Body of pancreas (tissue), 4 donors: ENCODE results near the gene NDUFA11. TPM values are rescaled to one million over a fixed set of nuclear protein-coding genes. Genes with fewer than 3 reads are reported as not detected.

ENCODE experiments used
- ATAC-seq: fragments of 150-250 bp; one replicate; pipeline ENCODE4 v1.9.1; 2016
- DNase-seq, 4 donors: peaks; one replicate each; pipeline ENCODE4 v3.0.0-alpha.2; 2019
- H3K27ac ChIP-seq, 4 donors: fragments of 200-600 bp; sonication (generic); 1 replicate in 3 of 4; 2 replicates in 1 of 4; pipeline versions ENCODE4 v1.5.1 to v1.6.1; 2016 to 2019; ENCODE audit warnings: mild to moderate bottlenecking in 1 of 4, mixed read lengths in 1 of 4, moderate library complexity in 1 of 4
- H3K27me3 ChIP-seq, 2 donors: fragments of 200-600 bp; sonication (generic); one replicate each; pipeline ENCODE4 v1.6.0; 2016; ENCODE audit warnings: mild to moderate bottlenecking in 1 of 2
- H3K36me3 ChIP-seq, 2 donors: fragments of 200-600 bp; sonication (generic); replicated peaks in 1 of 2; 2 replicates each; pipeline ENCODE4 v1.5.1; 2016; ENCODE audit warnings: low read depth in 2 of 2; ENCODE audit not compliant: insufficient read depth in 1 of 2
- H3K4me1 ChIP-seq: fragments of 200-600 bp; sonication (generic); one replicate; pipeline ENCODE4 v1.6.0; 2016
- H3K4me3 ChIP-seq, 2 donors: fragments of 200-600 bp; sonication (generic); 1 replicate in 1 of 2; 2 replicates in 1 of 2; pipeline ENCODE4 v1.5.1; 2016 to 2019
- H3K9me3 ChIP-seq, 3 donors: fragments of 200-600 bp; sonication (generic); 1 replicate in 2 of 3; 2 replicates in 1 of 3; pipeline ENCODE4 v1.5.1; 2016
- POLR2A ChIP-seq, 3 donors: fragments of 450-650 bp; IDR thresholded peaks; one replicate each; pipeline ENCODE4 v1.6.1; 2016; ENCODE audit warnings: antibody characterized with exemption in 3 of 3, mild to moderate bottlenecking in 2 of 3
- WGBS, 2 donors: methylation state at CpG; one replicate each; pipeline ENCODE4 v1.1.5; 2017; 5-methylcytosine and 5-hydroxymethylcytosine counted together
- intact Hi-C: fragments of 100-400 bp; cut with DNase I; formaldehyde crosslinking; loops from one replicate; pipeline ENCODE4 v1.15.1; 2023
- total RNA-seq, 2 donors: library from RNA; depleted of rRNA; stranded (reverse); fragments of >200 nt; gene quantifications; one replicate each; pipeline ENCODE4 v1.1.0, GENCODE V29; 2016
- TF ChIP-seq, protein P1 (sequence below), 7 experiments: fragments of 450-650 bp in 4 of 7; fragments of 200-600 bp in 3 of 7; sonication (generic) in 3 of 7; IDR thresholded peaks; one replicate each; pipeline ENCODE4 v1.5.1; 2016 to 2019; ENCODE audit warnings: antibody characterized with exemption in 7 of 7

NDUFA11 gene
- total RNA-seq, 2 donors from 2014 or later = 31.6 to 79.1 TPM

DNA sequence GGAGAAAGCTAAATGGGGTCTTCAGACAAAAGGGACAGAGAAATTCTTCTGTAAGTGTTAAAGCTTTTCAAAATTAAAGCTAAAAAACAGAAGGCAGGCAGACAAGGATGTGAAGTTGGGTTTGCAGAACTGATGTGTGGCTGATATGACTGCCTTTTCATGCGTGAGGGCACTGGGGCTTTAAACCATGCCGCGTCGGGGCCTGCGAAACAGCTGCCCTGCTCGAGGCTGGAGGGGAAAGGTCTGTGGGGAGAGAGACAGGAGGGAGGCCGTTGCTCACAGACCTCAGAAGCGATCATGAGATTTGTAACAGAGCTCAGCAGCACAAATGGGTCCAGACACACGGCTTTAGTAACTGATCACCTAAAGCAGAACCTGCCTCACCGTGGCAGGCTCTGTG is 34.0 kb upstream of the NDUFA11 start:
- no peak overlapping the region for H3K27ac ChIP-seq
- H3K27me3 ChIP-seq = no peaks in the 10 kb centered on the region
- TF ChIP-seq POLR2A (IDR thresholded peaks at IDR 0.05) = no peak
- TF ChIP-seq, protein P1, sequence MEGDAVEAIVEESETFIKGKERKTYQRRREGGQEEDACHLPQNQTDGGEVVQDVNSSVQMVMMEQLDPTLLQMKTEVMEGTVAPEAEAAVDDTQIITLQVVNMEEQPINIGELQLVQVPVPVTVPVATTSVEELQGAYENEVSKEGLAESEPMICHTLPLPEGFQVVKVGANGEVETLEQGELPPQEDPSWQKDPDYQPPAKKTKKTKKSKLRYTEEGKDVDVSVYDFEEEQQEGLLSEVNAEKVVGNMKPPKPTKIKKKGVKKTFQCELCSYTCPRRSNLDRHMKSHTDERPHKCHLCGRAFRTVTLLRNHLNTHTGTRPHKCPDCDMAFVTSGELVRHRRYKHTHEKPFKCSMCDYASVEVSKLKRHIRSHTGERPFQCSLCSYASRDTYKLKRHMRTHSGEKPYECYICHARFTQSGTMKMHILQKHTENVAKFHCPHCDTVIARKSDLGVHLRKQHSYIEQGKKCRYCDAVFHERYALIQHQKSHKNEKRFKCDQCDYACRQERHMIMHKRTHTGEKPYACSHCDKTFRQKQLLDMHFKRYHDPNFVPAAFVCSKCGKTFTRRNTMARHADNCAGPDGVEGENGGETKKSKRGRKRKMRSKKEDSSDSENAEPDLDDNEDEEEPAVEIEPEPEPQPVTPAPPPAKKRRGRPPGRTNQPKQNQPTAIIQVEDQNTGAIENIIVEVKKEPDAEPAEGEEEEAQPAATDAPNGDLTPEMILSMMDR (IDR thresholded peaks at IDR 0.05) = no peak
- ATAC-seq = no peak
- peaks cover 0 to 6% of the 10 kb centered on the region in 2 donors for H3K36me3 ChIP-seq
- no peak overlapping the region for H3K4me3 ChIP-seq
- 79 to 84% methylated on average over 10 of the region's 10 CpGs for WGBS, 2 donors
- DNase-seq = no peak
- intact Hi-C loops = no loop called here
- H3K4me1 ChIP-seq = peaks cover 21% of the 10 kb centered on the region
- H3K9me3 ChIP-seq = no peaks in the 10 kb centered on the region

DNA sequence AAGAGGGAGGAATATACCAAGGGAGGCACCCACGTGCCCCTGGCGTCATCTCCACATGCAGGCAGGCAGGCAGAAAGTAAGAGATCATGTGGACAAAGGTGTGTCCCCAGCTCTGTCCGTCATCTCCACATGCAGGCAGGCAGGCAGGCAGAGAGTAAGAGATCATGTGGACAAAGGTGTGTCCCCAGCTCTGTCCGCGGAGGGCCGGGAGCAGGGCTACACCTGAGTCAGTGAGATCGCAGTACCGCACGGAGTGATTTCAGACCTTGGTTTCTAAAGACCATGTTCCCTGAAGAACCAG is 32.7 kb upstream of the NDUFA11 start:
- TF ChIP-seq POLR2A (IDR thresholded peaks at IDR 0.05) = no peak
- TF ChIP-seq, protein P1 (IDR thresholded peaks at IDR 0.05) = no peak
- Histone ChIP-seq H3K9me3 (no peaks in the 10 kb centered on the region), H3K27me3 (no peaks in the 10 kb centered on the region), H3K36me3 (peaks cover under 1 to 8% of the 10 kb centered on the region in 2 donors), H3K4me3 (no peak overlapping the region), H3K27ac (no peak overlapping the region), H3K4me1 (peaks cover 21% of the 10 kb centered on the region)
- DNase-seq (peak in 1 of 4 donors; percentile 28), ATAC-seq (no peak)
- WGBS, 2 donors = 79 to 86% methylated on average over 7 to 9 of the region's 9 CpGs
- intact Hi-C loops = no loop called here

DNA sequence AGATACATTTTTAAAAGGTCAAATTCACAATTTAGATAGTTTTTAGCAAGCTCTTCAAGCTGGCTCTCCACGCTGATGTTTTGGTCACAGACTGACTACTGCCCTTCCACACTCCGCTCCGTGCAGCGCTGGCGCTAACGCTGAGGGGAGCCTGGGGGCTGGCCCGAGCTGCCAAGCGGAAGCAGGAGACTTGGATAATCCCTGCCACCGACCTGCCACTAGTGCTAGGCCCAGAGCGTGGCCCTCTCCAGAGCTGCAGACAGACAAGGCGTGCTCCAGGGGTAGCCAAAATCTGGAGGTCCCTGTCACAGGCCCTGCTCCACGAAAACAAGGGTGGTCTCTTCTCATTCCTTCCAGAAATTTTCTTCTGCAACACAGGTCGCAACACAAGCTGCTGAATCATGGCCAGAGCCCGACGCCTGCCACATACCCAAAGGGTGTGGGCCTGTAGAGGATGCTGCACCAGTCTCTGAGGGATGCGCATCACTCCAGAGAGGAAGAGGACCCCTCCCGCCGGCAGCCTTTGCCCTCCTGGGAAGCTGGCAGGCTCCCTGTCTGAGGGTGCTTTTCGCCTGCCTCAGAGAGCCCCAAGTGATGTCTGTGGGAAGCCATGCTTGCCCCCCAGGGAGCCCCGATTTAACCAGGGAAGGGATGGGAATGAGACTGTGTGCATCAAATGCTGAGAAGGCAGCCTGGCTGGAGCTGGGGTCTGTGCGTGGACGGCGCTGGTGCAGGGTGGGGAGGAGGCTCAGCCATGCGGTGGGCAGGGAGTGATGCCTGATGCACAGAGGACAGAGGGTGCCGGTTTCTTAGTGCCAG is 32.1 kb upstream of the NDUFA11 start:
- ATAC-seq = no peak

DNA sequence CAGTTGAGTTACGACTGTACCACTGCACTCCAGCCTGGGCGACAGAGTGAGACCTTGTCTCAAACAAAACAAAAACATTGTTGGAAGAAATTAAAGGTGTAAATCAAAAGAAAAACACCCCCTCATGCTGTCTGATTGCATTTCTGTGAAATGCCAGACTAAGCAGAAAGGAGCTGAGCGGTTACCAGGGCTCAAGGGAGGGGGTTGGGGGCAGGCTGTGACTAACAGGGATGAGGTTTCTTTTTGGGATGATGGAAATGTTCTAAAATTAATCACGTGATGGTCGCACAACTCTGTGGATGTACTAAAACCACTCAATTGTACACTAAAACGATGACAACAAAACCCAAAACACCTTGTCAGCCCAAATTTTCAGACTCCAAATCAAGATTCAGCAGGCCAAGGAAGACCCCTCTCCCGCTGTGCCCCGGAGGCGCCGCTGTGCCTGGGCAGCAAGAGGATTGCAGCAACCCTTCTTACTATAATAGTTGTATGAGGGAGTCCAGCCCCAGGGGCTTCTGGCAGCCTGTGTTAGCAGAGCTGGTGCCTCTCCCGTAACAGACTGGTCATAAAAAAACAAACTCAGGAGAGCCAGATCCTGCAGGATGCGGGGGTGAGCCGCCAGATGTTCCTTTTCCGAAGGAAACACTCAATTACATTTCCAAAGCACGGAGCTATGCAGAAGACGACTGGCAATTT is 31.3 kb upstream of the NDUFA11 start:
- 74 to 84% methylated on average over 16 of the region's 16 CpGs for WGBS, 2 donors
- Histone ChIP-seq H3K9me3 (no peaks in the 10 kb centered on the region), H3K36me3 (peaks cover 6 to 7% of the 10 kb centered on the region in 2 donors), H3K27ac (peak overlapping the region in 1 of 4 donors; percentile 7), H3K27me3 (no peaks in the 10 kb centered on the region), H3K4me1 (peaks cover 21% of the 10 kb centered on the region), H3K4me3 (no peak overlapping the region)
- intact Hi-C loops = no loop called here
- DNase-seq = peak in 1 of 4 donors; percentile 39
- ATAC-seq = no peak
- TF ChIP-seq POLR2A (IDR thresholded peaks at IDR 0.05) = no peak
- TF ChIP-seq, protein P1 (IDR thresholded peaks at IDR 0.05) = no peak

More for the DNA sequence above, 32.1 kb upstream of the NDUFA11 start:
- Histone ChIP-seq H3K4me3 (no peak overlapping the region), H3K9me3 (no peaks in the 10 kb centered on the region), H3K27ac (peak overlapping the region in 2 of 4 donors; percentile 7 to 18), H3K27me3 (no peaks in the 10 kb centered on the region), H3K36me3 (peaks cover 6 to 9% of the 10 kb centered on the region in 2 donors), H3K4me1 (peaks cover 21% of the 10 kb centered on the region)
- WGBS, 2 donors = 84 to 92% methylated on average over 15 to 25 of the region's 25 CpGs
- TF ChIP-seq, protein P1 (IDR thresholded peaks at IDR 0.05) = no peak
- no peak for TF ChIP-seq POLR2A (IDR thresholded peaks at IDR 0.05)
- DNase-seq = no peak
- intact Hi-C loops = no loop called here
